GM12875 (cell line): ENCODE results near the gene BRPF3.

Experiments used
- H3K4me3 ChIP-seq: one replicate; pipeline ENCODE4 v1.5.1; 2011; ENCODE audit warnings: low read depth, low read length, control low read depth
- TF ChIP-seq, protein P1 (sequence below): IDR thresholded peaks from 2 replicates; pipeline ENCODE4 v1.5.1; 2011; ENCODE audit warnings: low read depth, mild to moderate bottlenecking, control low read depth, inconsistent platforms, low read length, moderate library complexity, borderline replicate concordance; ENCODE audit not compliant: insufficient read depth

The BRPF3 gene

DNA sequence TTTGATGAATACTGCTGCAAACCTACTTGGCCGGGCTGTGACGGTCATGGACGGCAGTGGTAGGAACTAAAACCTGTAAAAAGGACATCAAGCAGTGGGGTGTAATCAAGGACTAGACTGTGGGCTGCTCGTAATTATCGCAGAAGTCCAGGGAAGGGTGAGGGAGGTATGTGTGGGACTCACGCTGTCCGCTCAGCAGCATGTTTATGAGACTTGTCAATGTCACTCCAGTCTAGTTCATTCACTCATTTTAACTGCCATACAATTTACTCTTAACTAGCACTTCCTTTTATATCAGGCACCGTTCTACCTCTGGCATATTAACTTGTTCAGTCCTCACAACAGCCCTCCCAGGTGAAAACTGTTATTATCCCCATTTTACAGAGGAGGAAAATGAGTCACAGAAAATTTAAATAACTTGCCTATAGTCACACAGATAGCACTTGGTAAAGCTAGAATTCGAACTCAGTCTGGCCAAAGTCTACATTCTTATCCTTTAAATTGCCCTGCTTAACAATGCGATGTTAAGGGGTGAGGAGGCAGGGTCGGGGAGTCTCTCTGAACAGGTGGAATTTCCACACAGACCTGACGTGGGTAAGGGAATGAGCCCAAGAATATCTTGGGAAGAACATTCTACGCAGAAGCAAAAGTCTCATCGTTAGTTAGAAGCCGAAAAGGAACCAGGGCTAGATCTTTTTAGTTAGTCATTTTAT, 77.4 kb downstream of the BRPF3 start:
- TF ChIP-seq, protein P1, sequence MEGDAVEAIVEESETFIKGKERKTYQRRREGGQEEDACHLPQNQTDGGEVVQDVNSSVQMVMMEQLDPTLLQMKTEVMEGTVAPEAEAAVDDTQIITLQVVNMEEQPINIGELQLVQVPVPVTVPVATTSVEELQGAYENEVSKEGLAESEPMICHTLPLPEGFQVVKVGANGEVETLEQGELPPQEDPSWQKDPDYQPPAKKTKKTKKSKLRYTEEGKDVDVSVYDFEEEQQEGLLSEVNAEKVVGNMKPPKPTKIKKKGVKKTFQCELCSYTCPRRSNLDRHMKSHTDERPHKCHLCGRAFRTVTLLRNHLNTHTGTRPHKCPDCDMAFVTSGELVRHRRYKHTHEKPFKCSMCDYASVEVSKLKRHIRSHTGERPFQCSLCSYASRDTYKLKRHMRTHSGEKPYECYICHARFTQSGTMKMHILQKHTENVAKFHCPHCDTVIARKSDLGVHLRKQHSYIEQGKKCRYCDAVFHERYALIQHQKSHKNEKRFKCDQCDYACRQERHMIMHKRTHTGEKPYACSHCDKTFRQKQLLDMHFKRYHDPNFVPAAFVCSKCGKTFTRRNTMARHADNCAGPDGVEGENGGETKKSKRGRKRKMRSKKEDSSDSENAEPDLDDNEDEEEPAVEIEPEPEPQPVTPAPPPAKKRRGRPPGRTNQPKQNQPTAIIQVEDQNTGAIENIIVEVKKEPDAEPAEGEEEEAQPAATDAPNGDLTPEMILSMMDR: no peak
- no peak overlapping the region for H3K4me3 ChIP-seq

DNA sequence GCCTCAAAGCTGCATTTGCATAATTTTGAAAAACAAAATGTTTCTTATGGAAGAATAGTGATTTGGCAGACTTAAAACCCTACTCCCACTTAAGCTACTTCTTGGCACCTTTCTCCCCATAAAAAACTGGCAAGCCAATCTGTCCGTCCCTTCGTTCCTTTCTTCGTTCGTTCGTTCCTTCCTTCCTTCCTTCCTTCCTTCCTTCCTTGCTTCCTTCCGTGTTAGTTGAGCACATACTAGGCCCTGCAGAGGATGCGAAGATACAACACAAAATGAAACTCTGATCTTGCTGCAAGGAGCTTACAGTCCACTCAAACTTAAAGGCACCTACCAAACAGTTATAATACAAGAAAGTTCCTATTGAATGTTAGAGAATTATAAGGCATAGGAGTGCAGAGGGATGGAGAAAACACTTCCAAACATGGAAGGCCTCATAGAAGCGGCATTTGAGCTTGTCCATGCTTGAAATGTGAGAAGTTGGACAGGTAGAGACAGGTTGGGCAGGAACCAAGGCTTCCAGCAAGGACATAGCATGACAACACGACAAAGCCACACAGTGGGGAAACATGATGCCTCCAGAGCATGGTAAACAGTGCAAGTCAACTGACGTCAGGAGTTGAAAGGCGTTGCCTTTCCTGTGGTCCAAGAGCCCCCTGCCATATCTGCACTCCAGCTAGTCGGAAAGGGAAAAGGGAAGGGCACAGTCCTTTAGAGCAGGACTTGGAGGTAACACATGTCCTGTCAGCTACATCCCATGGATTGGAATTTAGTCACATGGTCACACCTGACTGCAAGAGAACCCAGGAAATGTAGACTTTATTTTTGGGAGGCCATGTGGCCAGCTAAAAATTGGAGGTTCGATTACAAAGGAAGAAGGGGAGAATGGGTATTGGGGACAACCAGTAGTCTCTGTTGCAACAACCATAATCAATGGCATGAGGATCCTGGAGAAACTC, 80.3 kb downstream of the BRPF3 start:
- TF ChIP-seq, protein P1: no peak
- H3K4me3 ChIP-seq: no peak overlapping the region

DNA sequence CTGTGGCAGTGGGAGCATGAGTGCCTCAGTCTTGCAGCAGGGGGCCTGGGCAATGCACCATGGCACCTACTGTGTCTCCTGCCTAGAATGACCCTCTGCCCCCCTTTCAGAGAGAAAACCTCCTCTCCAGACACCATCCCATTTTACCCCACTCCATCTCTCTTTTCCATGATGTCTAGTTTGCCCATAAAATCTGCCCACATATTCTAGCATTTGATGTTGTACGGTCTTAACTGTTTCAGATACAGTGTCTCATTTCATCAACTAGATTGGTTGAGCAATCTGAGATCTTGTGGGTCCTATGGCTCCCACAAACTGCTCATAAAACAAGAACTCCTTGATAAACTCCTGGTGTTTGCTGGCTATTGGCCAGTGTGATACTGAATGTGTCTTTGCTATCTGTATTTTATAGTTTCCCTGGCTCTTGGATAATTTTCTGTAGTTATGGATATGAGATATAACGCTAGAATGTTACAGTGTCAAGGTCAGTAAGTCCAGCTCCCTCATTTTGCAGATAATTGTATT, 81.5 kb downstream of the BRPF3 start:
- no peak overlapping the region for H3K4me3 ChIP-seq
- TF ChIP-seq, protein P1: no peak

DNA sequence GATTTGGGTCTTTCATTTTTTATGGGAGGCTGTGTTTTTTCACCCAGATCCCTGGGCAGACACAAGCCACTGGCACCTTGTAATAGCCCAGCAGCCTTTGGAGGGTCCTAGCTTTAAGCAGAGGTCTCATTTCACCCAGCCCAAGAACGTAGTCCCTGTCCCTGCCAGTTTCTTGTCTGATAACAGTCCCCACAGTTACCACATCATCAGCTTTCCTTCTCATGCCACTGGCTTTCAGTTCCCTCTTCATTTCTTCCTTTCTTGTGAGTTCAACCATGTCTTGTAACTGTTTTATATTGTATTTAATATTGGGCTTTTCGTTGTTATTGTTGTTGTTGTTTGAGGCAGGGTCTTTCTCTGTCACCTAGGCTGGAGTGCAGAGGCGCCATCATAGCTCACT, 83.9 kb downstream of the BRPF3 start:
- TF ChIP-seq, protein P1: no peak
- no peak overlapping the region for H3K4me3 ChIP-seq

DNA sequence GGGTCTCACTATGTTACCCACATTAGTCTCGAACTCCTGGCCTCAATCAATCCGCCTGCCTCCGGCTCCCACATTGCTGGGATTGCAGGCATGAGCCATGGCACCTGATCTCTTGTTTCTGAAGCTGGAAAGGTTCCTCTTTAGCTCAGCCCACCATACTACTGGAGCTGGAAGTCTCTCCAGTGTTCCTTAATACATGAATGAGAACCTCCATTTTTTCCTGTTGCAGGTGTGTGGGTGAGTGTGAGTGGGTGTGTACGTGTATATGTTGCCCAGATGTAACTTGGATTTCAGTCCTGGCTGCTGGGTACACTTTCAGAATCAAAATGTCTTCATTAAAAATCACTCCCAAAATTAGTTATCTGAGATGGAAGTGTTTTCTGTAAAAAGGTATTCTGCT, 84.4 kb downstream of the BRPF3 start:
- H3K4me3 ChIP-seq: no peak overlapping the region
- TF ChIP-seq, protein P1: no peak
